GM23338 (cell line): Measurements from ENCODE around the gene KIAA1614. TPM values are rescaled to one million over a fixed set of nuclear protein-coding genes. Genes with fewer than 3 reads are reported as not detected.
A peak's percentile ranks its signal among the peaks of the same experiment; 100 is the strongest.

Experiments
- ATAC-seq: fragments of 200-7000 bp; cut with Tn5 transposase; 3 replicates; pipeline ENCODE4 v1.9.1; 2020
- DNase-seq: peaks from one replicate; pipeline ENCODE4 v3.0.0-alpha.2; 2015; ENCODE audit warnings: low spot score
- H2AFZ ChIP-seq: fragments of 200-600 bp; sonication (generic); 2 replicates; pipeline ENCODE4 v1.8.0; 2016; ENCODE audit warnings: antibody characterized with exemption, mild to moderate bottlenecking, moderate library complexity
- H3F3A ChIP-seq: fragments of 200-600 bp; sonication (generic); replicated peaks from 2 replicates; pipeline ENCODE4 v1.8.0; 2017; ENCODE audit warnings: antibody characterized with exemption, mixed run types, low read depth
- H3K27ac ChIP-seq: fragments of 200-600 bp; sonication (generic); 2 replicates; pipeline ENCODE4 v1.6.1; 2016; ENCODE audit warnings: low read depth
- H3K27me3 ChIP-seq: fragments of 200-600 bp; sonication (generic); 2 replicates; pipeline ENCODE4 v1.8.0; 2016; ENCODE audit warnings: mild to moderate bottlenecking, mixed run types, moderate library complexity; ENCODE audit not compliant: insufficient read depth
- H3K36me3 ChIP-seq: fragments of 200-600 bp; sonication (generic); 2 replicates; pipeline ENCODE4 v1.8.0; 2016; ENCODE audit warnings: mild to moderate bottlenecking; ENCODE audit not compliant: insufficient read depth
- H3K4me1 ChIP-seq: fragments of 200-600 bp; sonication (generic); 2 replicates; pipeline ENCODE4 v1.8.0; 2016; ENCODE audit warnings: mild to moderate bottlenecking, moderate library complexity; ENCODE audit not compliant: insufficient read depth
- H3K4me2 ChIP-seq: fragments of 200-600 bp; sonication (generic); 2 replicates; pipeline ENCODE4 v1.7.1; 2017; ENCODE audit warnings: mixed run types
- H3K4me3 ChIP-seq: fragments of 200-600 bp; sonication (generic); 2 replicates; pipeline ENCODE4 v1.6.1; 2016; ENCODE audit warnings: mixed run types
- H3K79me2 ChIP-seq: fragments of 200-600 bp; sonication (generic); replicated peaks from 2 replicates; pipeline ENCODE4 v1.8.0; 2017; ENCODE audit warnings: mild to moderate bottlenecking; ENCODE audit not compliant: insufficient read depth
- H3K9me2 ChIP-seq: fragments of 200-600 bp; sonication (generic); 2 replicates; pipeline ENCODE4 v1.8.0; 2017; ENCODE audit not compliant: insufficient read depth
- H4K20me1 ChIP-seq: fragments of 200-600 bp; sonication (generic); replicated peaks from 2 replicates; pipeline ENCODE4 v1.8.0; 2017; ENCODE audit warnings: mild to moderate bottlenecking; ENCODE audit not compliant: insufficient read depth
- H3K27ac Mint-ChIP-seq: 2 replicates; pipeline ENCODE4 v1.8.0; 2020; ENCODE audit warnings: inconsistent platforms, mild to moderate bottlenecking, moderate library complexity, mixed read lengths
- H3K27me3 Mint-ChIP-seq: 3 replicates; pipeline ENCODE4 v1.8.0; 2022; ENCODE audit warnings: low read depth, mild to moderate bottlenecking, moderate library complexity, mixed read lengths, inconsistent platforms; ENCODE audit not compliant: insufficient read depth, poor library complexity
- H3K36me3 Mint-ChIP-seq: 3 replicates; pipeline ENCODE4 v1.8.0; 2021; ENCODE audit warnings: low read depth, mild to moderate bottlenecking, inconsistent platforms, moderate library complexity, mixed read lengths
- H3K4me1 Mint-ChIP-seq: 3 replicates; pipeline ENCODE4 v1.8.0; 2020; ENCODE audit warnings: mild to moderate bottlenecking, inconsistent platforms, mixed read lengths
- H3K4me3 Mint-ChIP-seq: 3 replicates; pipeline ENCODE4 v1.8.0; 2021; ENCODE audit warnings: moderate library complexity, mild to moderate bottlenecking, inconsistent platforms, mixed read lengths
- H3K9me3 Mint-ChIP-seq: 3 replicates; pipeline ENCODE4 v1.8.0; 2020; ENCODE audit warnings: moderate library complexity, mild to moderate bottlenecking, inconsistent platforms, mixed read lengths
- CREB1 ChIP-seq: fragments of 250-450 bp; sonication (Bioruptor Pico); IDR thresholded peaks from 2 replicates; pipeline ENCODE4 v1.5.0; 2020; ENCODE audit warnings: low read depth, mild to moderate bottlenecking, moderate library complexity
- ETS1 ChIP-seq: IDR thresholded peaks from 2 replicates; pipeline ENCODE4 v1.6.1; 2016; ENCODE audit warnings: antibody characterized with exemption
- EZH2 ChIP-seq: fragments of 200-600 bp; sonication (generic); IDR thresholded peaks from one replicate; pipeline ENCODE4 v1.8.0; 2017; ENCODE audit warnings: antibody characterized with exemption, mild to moderate bottlenecking, low read depth; ENCODE audit not compliant: unreplicated experiment
- EZH2phosphoT487 ChIP-seq: fragments of 200-600 bp; sonication (generic); IDR thresholded peaks from one replicate; pipeline ENCODE4 v1.8.1; 2018; ENCODE audit warnings: antibody characterized with exemption; ENCODE audit not compliant: unreplicated experiment
- JUNB ChIP-seq: IDR thresholded peaks from one replicate; pipeline ENCODE4 v1.6.1; 2016; ENCODE audit warnings: antibody characterized with exemption; ENCODE audit not compliant: unreplicated experiment
- NANOG ChIP-seq: IDR thresholded peaks from 2 replicates; pipeline ENCODE4 v1.6.1; 2016; ENCODE audit warnings: antibody characterized with exemption, borderline replicate concordance
- POLR2AphosphoS5 ChIP-seq: IDR thresholded peaks from 2 replicates; pipeline ENCODE4 v1.6.1; 2016; ENCODE audit warnings: antibody characterized with exemption, low read depth
- REST ChIP-seq: IDR thresholded peaks from one replicate; pipeline ENCODE4 v1.6.1; 2018; ENCODE audit warnings: antibody characterized with exemption; ENCODE audit not compliant: unreplicated experiment
- STAT1 ChIP-seq: IDR thresholded peaks from one replicate; pipeline ENCODE4 v1.6.1; 2016; ENCODE audit warnings: antibody characterized with exemption; ENCODE audit not compliant: unreplicated experiment
- ZNF331 ChIP-seq: fragments of 250-450 bp; sonication (Bioruptor Pico); IDR thresholded peaks from 2 replicates; pipeline ENCODE4 v1.5.0; 2020; ENCODE audit warnings: low read depth, mild to moderate bottlenecking, moderate library complexity
- ZNF462 ChIP-seq: fragments of 250-450 bp; sonication (Bioruptor Pico); IDR thresholded peaks from 2 replicates; pipeline ENCODE4 v1.5.0; 2020; ENCODE audit warnings: mild to moderate bottlenecking, moderate library complexity
- polyA plus RNA-seq: library from polyadenylated mRNA; unstranded; fragments of >200 nt; fragmentation: Nextera tagmentation; extraction: Ambion mirVana; gene quantifications from 2 replicates; pipeline ENCODE4 v1.2.1, GENCODE V29; 2016
- total RNA-seq: library from RNA; depleted of rRNA; stranded (reverse); fragments of >200 nt; shearing (Covaris generic); gene quantifications from 2 replicates; pipeline ENCODE4 v1.2.3, GENCODE V29; 2014

Gene KIAA1614
- total and polyA plus RNA-seq, 2 experiments from 2014 or later: 1.1 to 1.8 TPM

GRCh38 chr1:180922631-180923015, 9.9 kb downstream of the KIAA1614 start (continued):
- TF ChIP-seq EZH2phosphoT487 (no peak), ZNF331 (CRISPR knock-in tag) (no peak), REST (no peak), ETS1 (no peak), POLR2AphosphoS5 (no peak), STAT1 (no peak), EZH2 (no peak), CREB1 (no peak)

- H3K27ac ChIP-seq: peak overlapping the region; percentile 88
- peaks cover 70% of the 10 kb centered on the region for H3K4me1 Mint-ChIP-seq
- DNase-seq (peak; percentile 98), ATAC-seq (peak; percentile 86)
- no peaks in the 10 kb centered on the region for H3K36me3 ChIP-seq
- peaks cover 10% of the 10 kb centered on the region for H3K27me3 Mint-ChIP-seq
- no peaks in the 10 kb centered on the region; the same call in 2 of the 3 replicates for H3K9me3 Mint-ChIP-seq
- peak overlapping the region; percentile 96 for H3K27ac Mint-ChIP-seq
- no peaks in the 10 kb centered on the region for H4K20me1 ChIP-seq
- peaks cover 45% of the 10 kb centered on the region for H3K4me1 ChIP-seq
- peak overlapping the region; percentile 59 for H3K4me3 Mint-ChIP-seq
- H2AFZ ChIP-seq: no peak overlapping the region
- no peaks in the 10 kb centered on the region for H3K79me2 ChIP-seq
- H3F3A ChIP-seq: no peaks in the 10 kb centered on the region
- no peaks in the 10 kb centered on the region for H3K27me3 ChIP-seq
- H3K4me3 ChIP-seq: peak overlapping the region; percentile 23; the same call in 1 of the 2 replicates
- peaks cover 6% of the 10 kb centered on the region; the same call in 1 of the 2 replicates for H3K9me2 ChIP-seq
- H3K4me2 ChIP-seq: peak overlapping the region; percentile 64
- no peaks in the 10 kb centered on the region for H3K36me3 Mint-ChIP-seq
- TF ChIP-seq POLR2AphosphoS5 (peak; percentile 55), NANOG (peak; percentile 45; the same call in 1 of the 2 replicates), ZNF331 (CRISPR knock-in tag) (peak; percentile 26; the same call in 1 of the 2 replicates), ZNF462 (CRISPR knock-in tag) (0 out of 2 replicates have a peak, but pooled peaks have one; percentile 3), JUNB (no peak), ETS1 (no peak)
Observed at GRCh38 chr1:180923021-180923841, 10.5 kb downstream of the KIAA1614 start.
